Vagina (tissue), 2 donors: ENCODE measurements around the gene LIMK2. TPM values are rescaled to one million over a fixed set of nuclear protein-coding genes. Genes with fewer than 3 reads are reported as not detected.

ENCODE experiments used
- DNase-seq, 2 donors: peaks; one replicate each; pipeline ENCODE4 v3.0.0-alpha.2; 2017; ENCODE audit errors: extremely low spot score in 2 of 2
- H3K27ac ChIP-seq: fragments of 200-600 bp; sonication (generic); one replicate; pipeline ENCODE4 v1.5.1; 2019
- H3K27me3 ChIP-seq: fragments of 200-600 bp; sonication (generic); one replicate; pipeline ENCODE4 v1.5.1; 2019
- H3K36me3 ChIP-seq, 2 donors: fragments of 200-600 bp; sonication (generic); one replicate each; pipeline ENCODE4 v1.5.1; 2017 to 2019
- H3K4me1 ChIP-seq: fragments of 200-600 bp; sonication (generic); one replicate; pipeline ENCODE4 v1.5.1; 2019
- H3K4me3 ChIP-seq, 2 donors: fragments of 200-600 bp; sonication (generic); 1 replicate in 1 of 2; 2 replicates in 1 of 2; pipeline ENCODE4 v1.5.1; 2016 to 2019
- H3K9me3 ChIP-seq: fragments of 200-600 bp; sonication (generic); one replicate; pipeline ENCODE4 v1.5.1; 2019
- CTCF ChIP-seq, 3 experiments: fragments of 450-650 bp in 2 of 3; fragments of 200-600 bp in 1 of 3; sonication (generic) in 1 of 3; IDR thresholded peaks; one replicate each; pipeline ENCODE4 v1.5.1; 2017 to 2019; ENCODE audit warnings: antibody characterized with exemption in 3 of 3, mild to moderate bottlenecking in 2 of 3, moderate library complexity in 2 of 3
- POLR2A ChIP-seq, 2 donors: fragments of 450-650 bp; IDR thresholded peaks; one replicate each; pipeline ENCODE4 v1.6.1; 2017; ENCODE audit warnings: antibody characterized with exemption in 2 of 2, mild to moderate bottlenecking in 2 of 2, moderate library complexity in 2 of 2
- POLR2AphosphoS5 ChIP-seq, 2 donors: sonication (generic); formaldehyde crosslinking; IDR thresholded peaks; one replicate each; pipeline ENCODE4 v1.9.0; 2017; ENCODE audit warnings: antibody characterized with exemption in 2 of 2, mild to moderate bottlenecking in 2 of 2, low read depth in 1 of 2; ENCODE audit not compliant: insufficient read depth in 1 of 2
- intact Hi-C: fragments of 100-400 bp; cut with DNase I; formaldehyde crosslinking; loops from one replicate; pipeline ENCODE4 v1.15.1; 2023
- total RNA-seq: library from RNA; depleted of rRNA; stranded (reverse); fragments of >200 nt; gene quantifications from one replicate; pipeline ENCODE4 v1.2.3, GENCODE V29; 2016

Gene LIMK2
- total RNA-seq, 1 donor from 2014 or later = 120 TPM

DNA sequence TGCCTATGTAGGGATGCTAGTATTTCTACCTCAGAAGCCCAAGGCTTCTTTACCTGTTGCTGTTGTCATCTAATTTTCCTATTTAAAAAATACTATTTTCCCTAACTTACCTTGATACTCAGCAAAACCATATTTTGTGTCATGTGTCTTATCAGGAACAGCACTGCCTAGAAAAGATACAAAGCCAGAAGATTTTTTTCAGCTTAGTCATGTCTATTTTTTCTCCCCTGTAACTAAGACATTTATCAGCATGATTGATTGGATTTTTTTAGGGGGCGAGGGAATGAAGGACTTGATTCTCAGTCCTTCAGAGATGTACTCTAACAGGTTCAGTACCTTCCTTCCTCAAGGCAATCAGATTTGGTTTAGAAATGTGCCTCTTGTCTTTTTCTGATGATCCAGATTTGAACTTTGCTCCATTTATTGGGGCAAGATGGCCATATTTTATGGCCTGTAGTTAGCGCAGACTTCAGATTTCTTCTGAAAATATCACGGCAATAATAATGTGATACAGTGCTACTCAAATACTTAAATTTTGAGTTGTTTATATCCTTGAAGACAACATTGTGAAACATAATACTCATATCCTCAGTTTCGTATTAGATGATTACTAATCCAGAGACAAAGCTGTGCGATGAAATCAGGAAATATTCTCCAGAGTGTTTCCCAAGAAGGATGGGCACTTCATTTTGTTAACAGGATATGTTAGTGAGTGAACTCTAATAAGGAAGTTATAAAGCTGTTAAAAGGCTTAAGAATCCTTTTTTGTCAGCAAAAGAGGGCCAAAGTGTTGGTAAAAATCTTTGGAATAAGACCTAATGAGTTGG lies 83.9 kb downstream of the LIMK2 start:
- TF ChIP-seq POLR2AphosphoS5 (IDR thresholded peaks at IDR 0.05; ENCODE audit: insufficient read depth in 1 of 2, low read depth in 1 of 2) (peak in 1 of 2 donors; percentile 41), CTCF (IDR thresholded peaks at IDR 0.05) (no peak)
- H3K4me1 ChIP-seq = peaks cover 36% of the 10 kb centered on the region

DNA sequence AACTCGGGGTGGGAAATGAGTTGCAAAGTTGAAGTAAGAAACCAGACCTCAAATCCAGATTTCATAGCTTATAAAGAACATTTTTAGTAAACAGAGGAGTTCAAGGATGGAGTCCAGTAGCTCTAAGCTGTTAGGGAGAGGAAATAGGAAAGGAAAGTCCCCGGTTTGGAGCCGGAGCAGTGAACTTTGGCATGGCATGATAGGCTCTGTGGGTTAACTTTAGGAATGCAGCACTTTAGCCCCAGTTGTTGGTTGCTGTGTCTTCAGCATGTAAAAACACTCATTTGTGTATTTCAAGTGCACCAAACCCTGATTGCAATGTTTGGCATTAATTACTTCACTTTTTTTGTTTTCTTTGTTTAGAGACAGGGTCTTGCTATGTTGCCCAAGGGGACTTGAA lies 88.8 kb downstream of the LIMK2 start:
- Histone ChIP-seq H3K9me3 (no peaks in the 10 kb centered on the region), H3K27ac (no peak overlapping the region), H3K27me3 (no peaks in the 10 kb centered on the region), H3K36me3 (no peaks in the 10 kb centered on the region), H3K4me3 (no peak overlapping the region), H3K4me1 (peaks cover 14% of the 10 kb centered on the region)
- intact Hi-C loops = no loop called here
- TF ChIP-seq POLR2A (IDR thresholded peaks at IDR 0.05) (no peak), CTCF (IDR thresholded peaks at IDR 0.05) (no peak), POLR2AphosphoS5 (IDR thresholded peaks at IDR 0.05; ENCODE audit: insufficient read depth in 1 of 2, low read depth in 1 of 2) (no peak)
- peak in 1 of 2 donors; percentile 42 for DNase-seq

More for the DNA sequence above, 83.9 kb downstream of the LIMK2 start:
- H3K9me3 ChIP-seq = no peaks in the 10 kb centered on the region
- no peaks in the 10 kb centered on the region for H3K27me3 ChIP-seq
- no peak overlapping the region for H3K4me3 ChIP-seq
- no peak for DNase-seq
- intact Hi-C loops = no loop called here
- H3K27ac ChIP-seq = peak overlapping the region; percentile 75
- no peaks in the 10 kb centered on the region for H3K36me3 ChIP-seq

- no peaks in the 10 kb centered on the region for H3K9me3 ChIP-seq
- no peaks in the 10 kb centered on the region for H3K36me3 ChIP-seq
- no peak overlapping the region for H3K4me3 ChIP-seq
- H3K4me1 ChIP-seq = peaks cover 2% of the 10 kb centered on the region
- intact Hi-C loops = no loop called here
- TF ChIP-seq POLR2AphosphoS5 (IDR thresholded peaks at IDR 0.05; ENCODE audit: insufficient read depth in 1 of 2, low read depth in 1 of 2) = no peak
- TF ChIP-seq POLR2A (IDR thresholded peaks at IDR 0.05) = no peak
- DNase-seq = peak in 1 of 2 donors; percentile 8
- H3K27ac ChIP-seq = no peak overlapping the region
- no peaks in the 10 kb centered on the region for H3K27me3 ChIP-seq
Measured at GRCh38 chr22:31302006-31302405, 89.9 kb downstream of the LIMK2 start.

DNA sequence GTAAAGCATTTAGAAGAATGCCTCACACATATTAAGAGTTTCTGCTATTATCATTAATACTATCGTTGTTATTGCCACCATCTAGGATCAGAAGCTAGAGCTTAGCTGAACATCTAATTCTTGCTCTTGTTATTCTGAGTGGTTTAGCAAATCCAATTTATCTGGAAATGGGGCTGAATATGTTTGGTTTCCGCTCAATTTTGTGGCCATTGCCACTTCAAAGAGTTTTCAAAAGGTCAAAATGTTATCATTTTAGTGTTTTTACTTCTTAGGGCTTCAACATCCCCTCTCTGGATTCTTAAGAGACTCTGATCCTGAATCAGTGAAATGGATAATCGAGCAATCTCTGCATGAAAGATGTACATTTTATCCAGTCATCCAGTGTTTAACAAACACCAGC lies 90.4 kb downstream of the LIMK2 start:
- Histone ChIP-seq H3K4me3 (no peak overlapping the region), H3K36me3 (no peaks in the 10 kb centered on the region), H3K9me3 (no peaks in the 10 kb centered on the region), H3K27ac (no peak overlapping the region), H3K27me3 (no peaks in the 10 kb centered on the region), H3K4me1 (no peaks in the 10 kb centered on the region)
- TF ChIP-seq POLR2A (IDR thresholded peaks at IDR 0.05) (no peak), CTCF (IDR thresholded peaks at IDR 0.05) (no peak), POLR2AphosphoS5 (IDR thresholded peaks at IDR 0.05; ENCODE audit: insufficient read depth in 1 of 2, low read depth in 1 of 2) (no peak)
- intact Hi-C loops = no loop called here
- no peak for DNase-seq

GRCh38 chr22:31305194-31305593 lies 93.1 kb downstream of the LIMK2 start:
- H3K4me3 ChIP-seq = no peak overlapping the region
- TF ChIP-seq POLR2AphosphoS5 (IDR thresholded peaks at IDR 0.05; ENCODE audit: insufficient read depth in 1 of 2, low read depth in 1 of 2) (peak in 1 of 2 donors; percentile 43), CTCF (IDR thresholded peaks at IDR 0.05) (no peak)
- H3K4me1 ChIP-seq = no peaks in the 10 kb centered on the region
- no peak overlapping the region for H3K27ac ChIP-seq
- intact Hi-C loops = no loop called here
- H3K27me3 ChIP-seq = no peaks in the 10 kb centered on the region
- no peaks in the 10 kb centered on the region for H3K9me3 ChIP-seq
- no peaks in the 10 kb centered on the region for H3K36me3 ChIP-seq
- DNase-seq = peak in 1 of 2 donors; percentile 29
